ENCODE measurements around the gene PCSK4. TPM values are rescaled to one million over a fixed set of nuclear protein-coding genes. Genes with fewer than 3 reads are reported as not detected.

Gene PCSK4
- total and polyA plus RNA-seq, 2 of the 4 experiments (the other 2 are of a cell fraction): 0.72 to 1.7 TPM

DNA sequence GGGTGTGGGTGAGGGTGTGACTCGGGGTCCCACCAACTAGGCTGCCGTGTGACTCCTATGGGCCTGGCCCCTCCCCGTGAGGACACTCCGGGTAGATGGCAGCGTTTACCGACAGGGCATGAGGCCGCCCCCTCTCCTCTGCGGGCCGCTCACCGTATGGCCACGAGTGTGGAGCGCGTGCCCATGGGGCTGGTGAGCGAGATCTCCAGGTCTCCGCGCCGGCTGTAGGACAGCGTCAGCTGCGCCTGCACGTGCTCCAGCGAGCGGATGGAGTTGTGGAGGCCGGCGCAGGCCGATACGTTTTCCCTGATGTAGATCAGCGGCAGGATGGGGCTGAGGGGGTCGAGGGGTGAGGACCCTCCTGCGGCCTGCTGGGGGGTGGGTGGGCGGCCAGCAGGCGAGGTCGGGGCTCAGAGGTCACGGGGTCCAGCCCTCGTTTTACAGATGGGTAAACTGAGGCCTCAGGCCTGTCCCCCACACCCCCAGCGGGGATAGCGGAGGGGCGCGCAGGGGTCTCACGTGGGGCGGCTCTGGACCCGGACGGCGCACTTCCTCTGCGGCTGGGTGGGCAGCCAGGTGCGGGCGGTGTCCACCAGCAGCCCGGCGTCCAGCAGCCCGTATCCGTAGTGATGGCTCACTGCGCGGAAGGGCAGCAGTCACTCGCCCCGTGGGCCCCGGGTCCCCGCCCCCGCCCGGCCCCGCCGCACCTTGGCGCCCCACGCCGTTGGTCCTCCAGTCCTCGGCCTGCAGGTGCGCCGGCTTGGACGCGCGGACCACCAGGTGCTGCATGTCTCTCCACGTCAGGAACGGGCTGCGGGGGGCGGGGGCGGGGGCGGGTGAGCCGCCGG is 6.8 kb downstream of the PCSK4 start:
- TF ChIP-seq MAZ (IDR thresholded peaks at IDR 0.05; ENCODE audit: borderline replicate concordance, low read depth, low read length) (no peak), SMC3 (IDR thresholded peaks at IDR 0.05; ENCODE audit: low read depth, low read length) (no peak)
- H3K4ac ChIP-seq (ENCODE audit: low read depth, low read length): no peak overlapping the region
- H3K9me3 ChIP-seq (ENCODE audit: control insufficient read depth, insufficient read depth, low read length): no peaks in the 10 kb centered on the region
- intact Hi-C loops (cut with micrococcal nuclease): no loop called here
- H2BK5ac ChIP-seq (ENCODE audit: low read depth, low read length, poor library complexity, severe bottlenecking): no peak overlapping the region
- no peaks in the 10 kb centered on the region for H3K9me1 ChIP-seq (ENCODE audit: insufficient read depth, low read length)
- H2AFZ ChIP-seq (replicated peaks; ENCODE audit: low read length, poor library complexity): no peak overlapping the region
- H3K4me1 ChIP-seq (ENCODE audit: control insufficient read depth, insufficient read depth, low read length): no peaks in the 10 kb centered on the region
- no peak overlapping the region for H4K5ac ChIP-seq (ENCODE audit: low read depth, low read length)
- H4K91ac ChIP-seq (ENCODE audit: insufficient read depth, low read depth, low read length): no peak overlapping the region
- H4K8ac ChIP-seq (ENCODE audit: low read depth in 2 of 2, low read length in 2 of 2): no peak overlapping the region
- dilution Hi-C loops (cut with HindIII; ENCODE audit: low sequenced_read_pairs, unreplicated experiment): no loop called here
- H3K9ac ChIP-seq (ENCODE audit: low read depth, low read length): no peak overlapping the region
- WGBS, 2 experiments (ENCODE audit: extremely low coverage in 2 of 2, insufficient read length in 1 of 2): 94% methylated on average over 35 of the region's 77 CpGs; no CpG with 5 or more reads in 1 of the 2 experiments
- CTCF ChIA-PET: no interaction called here
- in situ Hi-C loops (cut with MboI; ENCODE audit: low sequenced_read_pairs): no loop called here
- H2AK5ac ChIP-seq (ENCODE audit: low read depth, low read length): no peak overlapping the region
- H3K36me3 ChIP-seq (ENCODE audit: control insufficient read depth, insufficient read depth, low read length): no peaks in the 10 kb centered on the region
- H3K14ac ChIP-seq (replicated peaks; ENCODE audit: low read depth, low read length): no peak overlapping the region
- DNase-seq (no peak), ATAC-seq (ENCODE audit: low read depth) (no peak)
- H3K18ac ChIP-seq (ENCODE audit: low read depth, low read length): no peak overlapping the region
- H4K20me1 ChIP-seq (ENCODE audit: insufficient read depth, low read length): peaks cover 4% of the 10 kb centered on the region
- H2BK20ac ChIP-seq (ENCODE audit: low read depth, low read length): no peak overlapping the region
- H3K23ac ChIP-seq (ENCODE audit: low read depth, low read length): no peak overlapping the region
- H2BK120ac ChIP-seq (ENCODE audit: low read depth, low read length): no peak overlapping the region
- no peak overlapping the region for H3K4me2 ChIP-seq (ENCODE audit: low read depth, low read length)
- H3K4me3 ChIP-seq (ENCODE audit: insufficient read depth, low read depth, low read length): no peak overlapping the region
- no TSS peak for BruUV-seq (replicated peaks)
- H2AK9ac ChIP-seq (replicated peaks; ENCODE audit: low read depth, low read length, poor library complexity): no peak overlapping the region
- no peak overlapping the region for H2BK15ac ChIP-seq (ENCODE audit: low read depth, low read length)
- H3K56ac ChIP-seq (ENCODE audit: extremely low read depth, insufficient read depth, low read length): no peak overlapping the region
- no peaks in the 10 kb centered on the region for H3K27me3 ChIP-seq (ENCODE audit: control insufficient read depth, insufficient read depth, low read length)
- no peak overlapping the region for H3K27ac ChIP-seq (ENCODE audit: insufficient read depth, low read length)
- peaks cover 2 to 3% of the 10 kb centered on the region in 2 experiments; a peak in 3 of 4 replicates for H3K79me1 ChIP-seq (ENCODE audit: low read depth in 1 of 2, low read length in 2 of 2)
- POLR2A ChIA-PET (ENCODE audit: unreplicated experiment): no interaction called here

Data from IMR-90 (cell line).